ENCODE results near the gene AFF3. TPM values are rescaled to one million over a fixed set of nuclear protein-coding genes. Genes with fewer than 3 reads are reported as not detected.

Gene AFF3
- total and polyA plus RNA-seq, 2 of the 4 experiments (the other 2 are of a cell fraction), result 12.9 to 14.3 TPM

- Histone ChIP-seq H2AK5ac (ENCODE audit: low read depth, low read length) (no peak overlapping the region), H3K9me3 (ENCODE audit: control insufficient read depth, insufficient read depth, low read length) (no peaks in the 10 kb centered on the region), H2AFZ (replicated peaks; ENCODE audit: low read length, poor library complexity) (no peak overlapping the region), H3K27ac (ENCODE audit: insufficient read depth, low read length) (no peak overlapping the region), H3K4me3 (ENCODE audit: insufficient read depth, low read depth, low read length) (no peak overlapping the region), H3K56ac (ENCODE audit: extremely low read depth, insufficient read depth, low read length) (no peak overlapping the region), H3K9me1 (ENCODE audit: insufficient read depth, low read length) (peaks cover 5% of the 10 kb centered on the region; the same call in 1 of the 2 replicates), H4K91ac (ENCODE audit: insufficient read depth, low read depth, low read length) (no peak overlapping the region), H3K18ac (ENCODE audit: low read depth, low read length) (no peak overlapping the region), H4K8ac (ENCODE audit: low read depth in 2 of 2, low read length in 2 of 2) (no peak overlapping the region), H4K5ac (ENCODE audit: low read depth, low read length) (no peak overlapping the region), H2BK20ac (ENCODE audit: low read depth, low read length) (no peak overlapping the region), H3K14ac (replicated peaks; ENCODE audit: low read depth, low read length) (no peak overlapping the region), H2BK15ac (ENCODE audit: low read depth, low read length) (no peak overlapping the region), H3K79me1 (ENCODE audit: low read depth in 1 of 2, low read length in 2 of 2) (no peaks in the 10 kb centered on the region), H2BK5ac (ENCODE audit: low read depth, low read length, poor library complexity, severe bottlenecking) (no peak overlapping the region), H4K20me1 (ENCODE audit: insufficient read depth, low read length) (no peaks in the 10 kb centered on the region), H3K4ac (ENCODE audit: low read depth, low read length) (no peak overlapping the region), H3K4me2 (ENCODE audit: low read depth, low read length) (no peak overlapping the region), H3K23ac (ENCODE audit: low read depth, low read length) (no peak overlapping the region), H2AK9ac (replicated peaks; ENCODE audit: low read depth, low read length, poor library complexity) (no peak overlapping the region), H3K9ac (ENCODE audit: low read depth, low read length) (no peak overlapping the region), H3K27me3 (ENCODE audit: control insufficient read depth, insufficient read depth, low read length) (no peaks in the 10 kb centered on the region), H2BK120ac (ENCODE audit: low read depth, low read length) (no peak overlapping the region), H3K36me3 (ENCODE audit: control insufficient read depth, insufficient read depth, low read length) (peaks cover 4% of the 10 kb centered on the region), H3K4me1 (ENCODE audit: control insufficient read depth, insufficient read depth, low read length) (peaks cover 5% of the 10 kb centered on the region)
- in situ Hi-C loops (cut with MboI; ENCODE audit: low sequenced_read_pairs) (loop anchor here (25.0 kb wide), 1 partner anchor 844 kb away; no protein-coding TSS in a partner anchor), intact Hi-C loops (cut with micrococcal nuclease) (no loop called here), dilution Hi-C loops (cut with HindIII; ENCODE audit: low sequenced_read_pairs, unreplicated experiment) (no loop called here)
- DNase-seq, result peak; percentile 16
- no TSS peak for BruUV-seq (replicated peaks)
- POLR2A ChIA-PET (ENCODE audit: unreplicated experiment), result no interaction called here
- TF ChIP-seq MXI1 (IDR thresholded peaks at IDR 0.05; ENCODE audit: borderline replicate concordance, low read depth, low read length) (no peak), MAZ (IDR thresholded peaks at IDR 0.05; ENCODE audit: borderline replicate concordance, low read depth, low read length) (no peak), NFE2L2 (IDR thresholded peaks at IDR 0.05; ENCODE audit: low read depth, low read length) (no peak), ELK1 (IDR thresholded peaks at IDR 0.05; ENCODE audit: borderline replicate concordance, low read depth, low read length) (no peak), FOS (IDR thresholded peaks at IDR 0.05; ENCODE audit: low read depth, low read length) (no peak), BHLHE40 (IDR thresholded peaks at IDR 0.05; ENCODE audit: low read depth, low read length) (no peak)
- no CpG with 5 or more reads among the region's 1 CpG for WGBS, 2 experiments (ENCODE audit: extremely low coverage in 2 of 2, insufficient read length in 1 of 2)
- no peak for ATAC-seq (ENCODE audit: low read depth)
- CTCF ChIA-PET, result interaction anchor here (0.7 kb wide), 1 partner anchor 607 kb away, joined by 4 read pairs; no protein-coding TSS in a partner anchor
Measured at GRCh38 chr2:99543247-99543646, 599.1 kb downstream of the AFF3 start.

Data from IMR-90 (cell line).